HS-5 (cell line): ENCODE results near the gene SCN10A.

Source experiments
- DNase-seq: peaks from one replicate; pipeline ENCODE4 v3.0.0-alpha.2; 2012; ENCODE audit warnings: low read depth

The SCN10A gene

GRCh38 chr3:38650248-38650951 is 165.6 kb downstream of the SCN10A start:
- no peak for DNase-seq

- DNase-seq: no peak
Observed at GRCh38 chr3:38649500-38650247, 166.3 kb downstream of the SCN10A start, which contains the start of gene SCN5A. Gene SCN5A (minus strand): TSS chr3:38649687. CDS start chr3:38633307, 16,380 bp downstream.

GRCh38 chr3:38648659-38649499 is 167.1 kb downstream of the SCN10A start:
- no peak for DNase-seq

- no peak for DNase-seq
Observed at GRCh38 chr3:38648024-38648658, 167.9 kb downstream of the SCN10A start.

GRCh38 chr3:38647217-38647970 is 168.6 kb downstream of the SCN10A start:
- no peak for DNase-seq
